ENCODE results near the gene SLC12A4. TPM values are rescaled to one million over a fixed set of nuclear protein-coding genes. Genes with fewer than 3 reads are reported as not detected.
A peak's percentile ranks its signal among the peaks of the same experiment; 100 is the strongest.

SLC12A4 gene
- total and polyA plus RNA-seq, 2 of the 13 experiments (the other 11 are each of a cell fraction or from before 2014, with no cell fraction given), result 65.1 to 84.3 TPM

DNA sequence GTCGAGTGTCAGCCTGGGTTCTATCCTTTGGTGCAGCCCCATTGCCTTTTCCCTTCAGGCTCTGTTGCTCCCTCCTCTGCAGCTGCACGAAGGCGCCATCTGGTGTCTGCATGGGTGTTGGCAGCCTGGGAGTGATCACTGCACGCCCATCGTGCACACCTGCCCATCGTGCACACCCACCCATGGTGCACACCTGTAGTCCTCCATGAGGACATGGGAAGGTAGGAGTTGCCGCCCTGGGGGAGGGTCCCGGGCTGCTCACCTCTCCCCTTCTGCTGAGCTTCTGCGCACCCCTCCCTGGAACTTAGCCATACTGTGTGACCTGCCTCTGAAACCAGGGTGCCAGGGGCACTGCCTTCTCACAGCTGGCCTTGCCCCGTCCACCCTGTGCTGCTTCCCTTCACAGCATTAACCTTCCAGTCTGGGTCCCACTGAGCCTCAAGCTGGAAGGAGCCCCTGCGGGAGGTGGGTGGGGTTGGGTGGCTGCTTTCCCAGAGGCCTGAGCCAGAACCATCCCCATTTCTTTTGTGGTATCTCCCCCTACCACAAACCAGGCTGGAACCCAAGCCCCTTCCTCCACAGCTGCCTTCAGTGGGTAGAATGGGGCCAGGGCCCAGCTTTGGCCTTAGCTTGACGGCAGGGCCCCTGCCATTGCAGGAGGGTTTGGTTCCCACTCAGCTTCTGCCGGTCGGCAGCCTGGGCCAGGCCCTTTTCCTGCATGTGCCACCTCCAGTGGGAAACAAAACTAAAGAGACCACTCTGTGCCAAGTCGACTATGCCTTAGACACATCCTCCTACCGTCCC, 39.7 kb downstream of the SLC12A4 start (continued):
- no peak for TF ChIP-seq HNF1A (IDR thresholded peaks at IDR 0.05; ENCODE audit: low read depth)
- no peak for TF ChIP-seq HNF1A (CRISPR knock-in tag; IDR thresholded peaks at IDR 0.05; ENCODE audit: borderline replicate concordance)
- TF ChIP-seq MBD4 (IDR thresholded peaks at IDR 0.05; ENCODE audit: borderline replicate concordance, low read length), result no peak
- 0 out of 2 replicates have a peak, but pooled peaks have one; percentile 57 for TF ChIP-seq ZNF589 (CRISPR knock-in tag; conservative IDR thresholded peaks at IDR 0.05)
- peak; percentile 33; the same call in 1 of the 2 replicates for TF ChIP-seq FOSL2 (CRISPR knock-in tag; IDR thresholded peaks at IDR 0.05)
- no peak for TF ChIP-seq KDM5B (CRISPR knock-in tag; IDR thresholded peaks at IDR 0.05; ENCODE audit: borderline replicate concordance)
- TF ChIP-seq SP5 (CRISPR knock-in tag; IDR thresholded peaks at IDR 0.05; ENCODE audit: borderline replicate concordance, low read depth), result no peak
- TF ChIP-seq HMG20A (CRISPR knock-in tag; IDR thresholded peaks at IDR 0.05; ENCODE audit: borderline replicate concordance), result no peak
- no peak for TF ChIP-seq SOX5 (CRISPR knock-in tag; IDR thresholded peaks at IDR 0.05; ENCODE audit: borderline replicate concordance)
- TF ChIP-seq STAG1 (CRISPR knock-in tag; IDR thresholded peaks at IDR 0.05), result peak; percentile 98
- TF ChIP-seq HNRNPL (IDR thresholded peaks at IDR 0.05; ENCODE audit: low read depth, low read length), result no peak
- TF ChIP-seq KMT2A (CRISPR knock-in tag; IDR thresholded peaks at IDR 0.05), result no peak
- TF ChIP-seq RARA (CRISPR knock-in tag; IDR thresholded peaks at IDR 0.05), result 0 out of 2 replicates have a peak, but pooled peaks have one; percentile 17
- TF ChIP-seq TBP (CRISPR knock-in tag; IDR thresholded peaks at IDR 0.05), result no peak
- no peak for TF ChIP-seq SP1 (IDR thresholded peaks at IDR 0.05)
- peak; percentile 54; the same call in 1 of the 2 replicates for TF ChIP-seq SP1 (CRISPR knock-in tag; IDR thresholded peaks at IDR 0.05)
- 0 out of 2 replicates have a peak, but pooled peaks have one; percentile 8 for TF ChIP-seq ELF1 (CRISPR knock-in tag; IDR thresholded peaks at IDR 0.05)
- TF ChIP-seq MEIS2 (CRISPR knock-in tag; IDR thresholded peaks at IDR 0.05), result no peak
- no peak for TF ChIP-seq ETV6 (CRISPR knock-in tag; conservative IDR thresholded peaks at IDR 0.05)
- TF ChIP-seq, protein P1, sequence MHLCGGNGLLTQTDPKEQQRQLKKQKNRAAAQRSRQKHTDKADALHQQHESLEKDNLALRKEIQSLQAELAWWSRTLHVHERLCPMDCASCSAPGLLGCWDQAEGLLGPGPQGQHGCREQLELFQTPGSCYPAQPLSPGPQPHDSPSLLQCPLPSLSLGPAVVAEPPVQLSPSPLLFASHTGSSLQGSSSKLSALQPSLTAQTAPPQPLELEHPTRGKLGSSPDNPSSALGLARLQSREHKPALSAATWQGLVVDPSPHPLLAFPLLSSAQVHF (CRISPR knock-in tag; IDR thresholded peaks at IDR 0.05), result 0 out of 2 replicates have a peak, but pooled peaks have one; percentile 44
- peak; percentile 60; a peak in 3 of 4 replicates for TF ChIP-seq HMGXB4 (CRISPR knock-in tag; IDR thresholded peaks at IDR 0.05; ENCODE audit: borderline replicate concordance in 1 of 2, low read depth in 1 of 2)
- no peak for TF ChIP-seq TFE3 (CRISPR knock-in tag; IDR thresholded peaks at IDR 0.05)
- 0 out of 2 replicates have a peak, but pooled peaks have one; percentile 27 for TF ChIP-seq ZNF550 (CRISPR knock-in tag; IDR thresholded peaks at IDR 0.05; ENCODE audit: borderline replicate concordance)
